NCI-H187 (cell line): ENCODE measurements around the gene ZNF177.
"Not testable (repeated sequence)": the region's sequence is repeated elsewhere in the genome, so short reads cannot be mapped to it uniquely, and the experiment has no call there.

Experiments
- DNase-seq, 2 experiments: peaks; one replicate each; lab custom pipeline; 2025; lab: John Stamatoyannopoulos, UW

Gene ZNF177

GRCh38 chr19:9362905-9363304 lies at the start of gene ZNF177:
ZNF177 (plus strand) TSS chr19:9363013; CDS start chr19:9378312, 15,299 bp downstream.
- DNase-seq: no peak

GRCh38 chr19:9313756-9314155 lies 49.1 kb upstream of the ZNF177 start:
- DNase-seq: no peak

- DNase-seq: no peak
These were observed 41.5 kb upstream of the ZNF177 start for GRCh38 chr19:9321338-9321737.

- not testable (repeated sequence) for DNase-seq
These were observed 41.1 kb upstream of the ZNF177 start for GRCh38 chr19:9321756-9322155.

- DNase-seq: not testable (repeated sequence)
These were observed 40.6 kb upstream of the ZNF177 start for GRCh38 chr19:9322201-9322600.

GRCh38 chr19:9323557-9323918 lies 39.3 kb upstream of the ZNF177 start:
- peak in 1 of 2 experiments; percentile 73 for DNase-seq

- peak; percentile 74 to 84 for DNase-seq
These were observed 38.8 kb upstream of the ZNF177 start, which contains the start of gene ZNF559 for GRCh38 chr19:9323919-9324583. ZNF559 (plus strand) TSS chr19:9324179; CDS start chr19:9338550, 14,371 bp downstream.

- no peak for DNase-seq
These were observed 38.2 kb upstream of the ZNF177 start for GRCh38 chr19:9324584-9324962.

- DNase-seq: no peak
These were observed 32.8 kb upstream of the ZNF177 start for GRCh38 chr19:9329999-9330398.

- no peak for DNase-seq
These were observed 20.1 kb upstream of the ZNF177 start for GRCh38 chr19:9342610-9343304.

- no peak for DNase-seq
These were observed 17.8 kb upstream of the ZNF177 start for GRCh38 chr19:9345005-9345404.

- no peak for DNase-seq
These were observed 14.6 kb upstream of the ZNF177 start for GRCh38 chr19:9348253-9348652.

- no peak for DNase-seq
These were observed 14.1 kb upstream of the ZNF177 start for GRCh38 chr19:9348671-9349070.

- DNase-seq: no peak
These were observed 10.3 kb upstream of the ZNF177 start for GRCh38 chr19:9352505-9352904.

GRCh38 chr19:9353011-9353410 lies 9.8 kb upstream of the ZNF177 start:
- no peak for DNase-seq

- no peak for DNase-seq
These were observed 8.2 kb upstream of the ZNF177 start for GRCh38 chr19:9354651-9355050.

GRCh38 chr19:9370738-9371619 lies 8.2 kb downstream of the ZNF177 start:
- DNase-seq: no peak

- no peak for DNase-seq
These were observed 18.6 kb downstream of the ZNF177 start for GRCh38 chr19:9381361-9381785.

GRCh38 chr19:9406798-9407352 lies 44.1 kb downstream of the ZNF177 start:
- no peak for DNase-seq

GRCh38 chr19:9407827-9408226 lies 45.0 kb downstream of the ZNF177 start:
- DNase-seq: no peak

- no peak for DNase-seq
These were observed 50.6 kb downstream of the ZNF177 start for GRCh38 chr19:9413240-9413954.

GRCh38 chr19:9427941-9428340 lies 65.1 kb downstream of the ZNF177 start:
- DNase-seq: no peak
